Esophagus squamous epithelium (tissue), 4 donors: ENCODE data around the gene DAND5.

ENCODE experiments used
- POLR2A ChIP-seq, 4 donors: fragments of 450-650 bp; IDR thresholded peaks; one replicate each; pipeline ENCODE4 v1.6.1; 2017; ENCODE audit warnings: antibody characterized with exemption in 4 of 4, mild to moderate bottlenecking in 4 of 4, moderate library complexity in 3 of 4
- TF ChIP-seq, protein P1 (sequence below), 6 experiments: fragments of 450-650 bp in 4 of 6; fragments of 200-600 bp in 2 of 6; sonication (generic) in 2 of 6; IDR thresholded peaks; one replicate each; pipeline ENCODE4 v1.5.1; 2016 to 2019; ENCODE audit warnings: antibody characterized with exemption in 6 of 6, mild to moderate bottlenecking in 4 of 6, moderate library complexity in 4 of 6

DNA sequence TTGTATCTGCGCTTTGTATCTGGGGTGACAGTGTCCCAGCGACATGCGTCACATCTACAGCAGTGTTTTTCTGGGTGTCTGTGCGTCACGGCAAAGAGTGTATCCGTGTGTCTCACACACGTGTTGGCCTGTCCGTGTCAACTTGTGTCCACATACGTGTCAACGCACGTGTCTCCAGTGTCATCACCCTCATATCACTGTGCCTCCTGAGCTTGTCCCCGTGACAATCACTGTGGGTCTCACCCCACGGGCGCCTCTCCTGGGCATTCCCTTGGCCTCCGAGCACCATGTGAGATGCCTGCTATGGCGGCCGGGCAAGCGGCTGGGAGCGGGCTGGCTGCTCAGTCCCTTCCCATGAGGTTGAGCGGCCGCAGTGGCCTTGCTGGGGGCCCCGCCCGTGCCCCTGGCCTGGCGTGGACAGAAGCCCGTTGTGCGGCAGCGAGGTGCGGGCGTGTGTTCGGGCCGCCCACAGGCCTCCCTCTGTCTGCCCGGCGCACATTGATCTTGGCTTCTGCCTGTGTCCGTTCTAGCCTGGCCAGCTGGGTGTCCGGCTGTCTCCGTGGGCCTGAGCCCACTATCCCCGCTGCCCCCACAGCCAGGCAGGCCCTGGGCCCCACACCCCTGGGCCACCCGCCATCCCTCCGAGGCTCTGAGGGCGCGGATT lies 32.3 kb downstream of the DAND5 start:
- TF ChIP-seq, protein P1, sequence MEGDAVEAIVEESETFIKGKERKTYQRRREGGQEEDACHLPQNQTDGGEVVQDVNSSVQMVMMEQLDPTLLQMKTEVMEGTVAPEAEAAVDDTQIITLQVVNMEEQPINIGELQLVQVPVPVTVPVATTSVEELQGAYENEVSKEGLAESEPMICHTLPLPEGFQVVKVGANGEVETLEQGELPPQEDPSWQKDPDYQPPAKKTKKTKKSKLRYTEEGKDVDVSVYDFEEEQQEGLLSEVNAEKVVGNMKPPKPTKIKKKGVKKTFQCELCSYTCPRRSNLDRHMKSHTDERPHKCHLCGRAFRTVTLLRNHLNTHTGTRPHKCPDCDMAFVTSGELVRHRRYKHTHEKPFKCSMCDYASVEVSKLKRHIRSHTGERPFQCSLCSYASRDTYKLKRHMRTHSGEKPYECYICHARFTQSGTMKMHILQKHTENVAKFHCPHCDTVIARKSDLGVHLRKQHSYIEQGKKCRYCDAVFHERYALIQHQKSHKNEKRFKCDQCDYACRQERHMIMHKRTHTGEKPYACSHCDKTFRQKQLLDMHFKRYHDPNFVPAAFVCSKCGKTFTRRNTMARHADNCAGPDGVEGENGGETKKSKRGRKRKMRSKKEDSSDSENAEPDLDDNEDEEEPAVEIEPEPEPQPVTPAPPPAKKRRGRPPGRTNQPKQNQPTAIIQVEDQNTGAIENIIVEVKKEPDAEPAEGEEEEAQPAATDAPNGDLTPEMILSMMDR (IDR thresholded peaks at IDR 0.05), result no peak
- TF ChIP-seq POLR2A (IDR thresholded peaks at IDR 0.05), result no peak
